Lung (tissue), 12 donors: ENCODE data around the gene MESD. TPM values are rescaled to one million over a fixed set of nuclear protein-coding genes. Genes with fewer than 3 reads are reported as not detected.

Source experiments
- ATAC-seq: fragments of 200-7000 bp; cut with Tn5 transposase; one replicate; pipeline ENCODE4 v1.9.1; 2020; ENCODE audit warnings: moderate number of reproducible peaks; ENCODE audit not compliant: insufficient read depth, low FRiP score
- DNase-seq, 3 donors: peaks; one replicate each; pipeline ENCODE4 v3.0.0-alpha.2; 2013 to 2017
- H3K27ac ChIP-seq, 2 donors: one replicate each; pipeline ENCODE4 v1.5.1; 2013; ENCODE audit warnings: mild to moderate bottlenecking in 2 of 2, moderate library complexity in 2 of 2, control low read depth in 1 of 2, inconsistent platforms in 1 of 2, low read depth in 1 of 2, low read length in 1 of 2
- H3K27me3 ChIP-seq, 3 donors: one replicate each; pipeline ENCODE4 v1.5.1; 2013; ENCODE audit warnings: low read length in 2 of 3; ENCODE audit not compliant: control insufficient read depth in 3 of 3, insufficient read depth in 3 of 3
- H3K36me3 ChIP-seq, 4 donors: one replicate each; pipeline ENCODE4 v1.5.1; 2013; ENCODE audit warnings: low read length in 4 of 4, mild to moderate bottlenecking in 1 of 4, moderate library complexity in 1 of 4; ENCODE audit not compliant: control insufficient read depth in 4 of 4, insufficient read depth in 4 of 4
- H3K4me1 ChIP-seq, 5 donors: one replicate each; pipeline ENCODE4 v1.5.1; 2013; ENCODE audit warnings: low read length in 5 of 5, mild to moderate bottlenecking in 2 of 5, moderate library complexity in 1 of 5; ENCODE audit not compliant: control insufficient read depth in 5 of 5, insufficient read depth in 5 of 5
- H3K4me3 ChIP-seq: one replicate; pipeline ENCODE4 v1.5.1; 2013; ENCODE audit warnings: mild to moderate bottlenecking, control low read depth, moderate library complexity
- H3K9ac ChIP-seq, 2 donors: one replicate each; pipeline ENCODE4 v1.5.1; 2013; ENCODE audit warnings: low read length in 2 of 2, control low read depth in 1 of 2; ENCODE audit not compliant: insufficient read depth in 1 of 2
- H3K9me3 ChIP-seq, 4 donors: one replicate each; pipeline ENCODE4 v1.5.1; 2013; ENCODE audit warnings: low read length in 3 of 4, mild to moderate bottlenecking in 1 of 4, moderate library complexity in 1 of 4; ENCODE audit not compliant: control insufficient read depth in 4 of 4, insufficient read depth in 3 of 4
- CTCF ChIP-seq: IDR thresholded peaks from 2 replicates; pipeline ENCODE4 v1.5.1; 2012; ENCODE audit warnings: mild to moderate bottlenecking; ENCODE audit errors: control extremely low read depth, extremely low read depth
- WGBS, 2 donors: extraction: QIAGEN DNeasy Blood & Tissue Kit; methylation state at CpG; one replicate each; pipeline ENCODE4 v1.1.7; 2013; 5-methylcytosine and 5-hydroxymethylcytosine counted together
- polyA plus RNA-seq, 2 donors: library from polyadenylated mRNA; stranded (reverse); fragments of 200-250 nt; gene quantifications; one replicate each; pipeline ENCODE4 v1.2.1, GENCODE V29; 2013
- total RNA-seq, 2 donors: library from RNA; depleted of rRNA in 1 of 2; stranded (reverse); fragments of >200 nt in 1 of 2; gene quantifications; one replicate each; pipeline ENCODE4 v1.2.1, GENCODE V29; 2014 to 2021
- donor health status: control.
- donor health status: control.
- donor health status: Bipolar disorder and iron deficiency.
- donor health status: healthy.
- donor health status: DM: yes; HTN: yes; CAD: no.

MESD gene
- total and polyA plus RNA-seq, 4 donors: 15.3 to 26.4 (median 21.9) TPM

- WGBS, 2 donors: 88 to 89% methylated on average over 4 of the region's 4 CpGs
- peaks cover 0 to 2% (median 0%) of the 10 kb centered on the region in 4 donors for H3K36me3 ChIP-seq
- H3K9me3 ChIP-seq: no peaks in the 10 kb centered on the region
- H3K27me3 ChIP-seq: no peaks in the 10 kb centered on the region
- no peak overlapping the region for H3K27ac ChIP-seq
- no peak overlapping the region for H3K9ac ChIP-seq
- TF ChIP-seq CTCF: no peak
- DNase-seq: no peak
- no peak for ATAC-seq
- peaks cover 0 to 7% (median 0%) of the 10 kb centered on the region in 5 donors for H3K4me1 ChIP-seq
- no peak overlapping the region for H3K4me3 ChIP-seq
Observed at GRCh38 chr15:81013396-81013929, 23.8 kb upstream of the MESD start.

- H3K27ac ChIP-seq: no peak overlapping the region
- WGBS, 2 donors: 95 to 100% methylated on average over 2 of the region's 2 CpGs
- no peaks in the 10 kb centered on the region for H3K27me3 ChIP-seq
- peaks cover 0 to 2% (median 0%) of the 10 kb centered on the region in 4 donors for H3K36me3 ChIP-seq
- no peak for ATAC-seq
- TF ChIP-seq CTCF: no peak
- H3K9me3 ChIP-seq: no peaks in the 10 kb centered on the region
- no peak overlapping the region for H3K4me3 ChIP-seq
- DNase-seq: no peak
- H3K9ac ChIP-seq: no peak overlapping the region
- peaks cover 0 to 7% (median 0%) of the 10 kb centered on the region in 5 donors for H3K4me1 ChIP-seq
Observed at GRCh38 chr15:81012588-81012987, 23.0 kb upstream of the MESD start.

DNA sequence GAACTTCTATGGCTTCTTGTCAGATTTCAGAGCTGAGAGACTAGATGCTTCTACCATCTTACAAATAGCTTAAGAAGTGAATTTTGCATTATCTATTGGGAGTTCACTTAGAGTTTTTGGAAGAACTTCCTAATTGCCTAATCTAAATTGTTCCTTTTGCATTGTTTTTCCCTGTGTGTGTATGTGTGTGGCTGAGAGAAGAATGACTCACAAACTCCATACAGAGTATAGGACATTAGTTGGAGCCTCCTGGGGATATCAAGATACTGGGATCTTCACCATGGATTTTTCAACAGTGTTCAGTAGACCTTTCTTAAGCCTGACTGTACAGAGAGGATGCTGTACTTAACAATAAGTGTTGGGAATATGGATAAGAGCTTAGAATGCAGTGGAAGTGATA lies 22.0 kb upstream of the MESD start:
- peaks cover 0 to 4% (median 0%) of the 10 kb centered on the region in 4 donors for H3K36me3 ChIP-seq
- no peak overlapping the region for H3K4me3 ChIP-seq
- no peak overlapping the region for H3K27ac ChIP-seq
- no peaks in the 10 kb centered on the region for H3K27me3 ChIP-seq
- peaks cover 0 to 10% (median 0%) of the 10 kb centered on the region in 5 donors for H3K4me1 ChIP-seq
- DNase-seq (no peak), ATAC-seq (no peak)
- H3K9ac ChIP-seq: no peak overlapping the region
- H3K9me3 ChIP-seq: no peaks in the 10 kb centered on the region
- TF ChIP-seq CTCF: no peak

GRCh38 chr15:81010086-81010485 lies 20.5 kb upstream of the MESD start:
- ATAC-seq: no peak
- no peak for TF ChIP-seq CTCF
- WGBS, 2 donors: 81 to 84% methylated on average over 4 of the region's 4 CpGs

More at GRCh38 chr15:81010086-81010485, 20.5 kb upstream of the MESD start:
- H3K36me3 ChIP-seq: peaks cover 0 to 6% (median 2%) of the 10 kb centered on the region in 4 donors
- H3K4me3 ChIP-seq: no peak overlapping the region
- H3K27me3 ChIP-seq: no peaks in the 10 kb centered on the region
- no peaks in the 10 kb centered on the region for H3K9me3 ChIP-seq
- H3K9ac ChIP-seq: no peak overlapping the region
- H3K27ac ChIP-seq: no peak overlapping the region
- DNase-seq: no peak
- H3K4me1 ChIP-seq: peaks cover 0 to 7% (median 0%) of the 10 kb centered on the region in 5 donors
